Lung microvascular endothelial cell (primary cell): Measurements from ENCODE around the gene PMAIP1. TPM values are rescaled to one million over a fixed set of nuclear protein-coding genes. Genes with fewer than 3 reads are reported as not detected.

Experiments
- DNase-seq, 2 donors: peaks; one replicate each; pipeline versions ENCODE4 v3.0.0 to v3.0.0-alpha.2; 2010; ENCODE audit warnings: low read depth in 2 of 2
- total RNA-seq: library from RNA; depleted of rRNA; stranded (reverse); fragments of >200 nt; gene quantifications from 2 replicates; pipeline ENCODE4 v1.2.1, GENCODE V29; 2014

Gene PMAIP1
- total RNA-seq, 1 donor from 2014 or later, result 13.7 TPM

DNA sequence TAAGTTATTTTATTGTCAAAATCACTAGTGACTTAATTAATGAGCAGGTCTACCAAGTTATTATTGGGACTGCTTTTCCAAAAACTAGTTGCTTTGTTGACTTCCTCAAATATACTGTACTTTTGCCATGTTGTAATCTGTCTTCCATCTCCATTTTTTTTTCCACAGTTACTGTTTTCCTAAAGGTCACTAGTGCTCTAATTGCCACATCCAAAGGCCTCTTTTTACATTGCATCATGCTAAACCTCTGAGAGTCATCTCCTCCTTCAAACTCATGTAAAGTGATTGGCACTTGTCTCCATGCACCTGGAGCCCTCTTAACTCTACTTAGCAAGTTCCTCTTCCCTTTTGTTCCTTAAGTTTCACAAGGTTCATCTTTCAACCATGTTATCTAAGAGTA, 11.8 kb downstream of the PMAIP1 start:
- peak in 1 of 2 donors; percentile 18 for DNase-seq

DNA sequence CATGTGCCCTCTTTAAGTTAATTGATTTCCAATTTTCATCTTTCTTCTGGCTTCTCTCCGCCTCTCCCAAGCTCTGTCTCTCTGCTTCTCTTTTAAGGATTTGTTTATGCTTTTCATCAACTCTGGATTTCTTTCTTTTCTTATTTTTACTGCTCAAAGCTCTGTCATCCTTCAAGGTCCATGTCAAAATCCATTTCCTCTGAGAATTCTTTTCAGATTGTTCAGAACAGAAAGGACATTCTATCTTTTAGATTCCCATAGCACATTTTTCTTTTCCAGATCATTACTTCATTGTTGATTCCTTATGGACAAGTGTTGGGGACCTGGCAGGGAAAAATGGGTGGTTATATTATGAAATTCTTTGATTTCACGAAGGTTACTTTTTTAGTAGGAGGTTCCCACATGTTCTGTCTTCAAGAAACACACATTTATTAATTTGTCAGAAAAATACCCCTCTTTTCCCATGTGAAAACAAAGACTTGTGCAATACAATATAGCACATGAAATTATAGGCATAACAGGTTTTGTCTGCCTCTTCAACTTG, 12.3 kb downstream of the PMAIP1 start:
- DNase-seq, result peak in 1 of 2 donors; percentile 78

DNA sequence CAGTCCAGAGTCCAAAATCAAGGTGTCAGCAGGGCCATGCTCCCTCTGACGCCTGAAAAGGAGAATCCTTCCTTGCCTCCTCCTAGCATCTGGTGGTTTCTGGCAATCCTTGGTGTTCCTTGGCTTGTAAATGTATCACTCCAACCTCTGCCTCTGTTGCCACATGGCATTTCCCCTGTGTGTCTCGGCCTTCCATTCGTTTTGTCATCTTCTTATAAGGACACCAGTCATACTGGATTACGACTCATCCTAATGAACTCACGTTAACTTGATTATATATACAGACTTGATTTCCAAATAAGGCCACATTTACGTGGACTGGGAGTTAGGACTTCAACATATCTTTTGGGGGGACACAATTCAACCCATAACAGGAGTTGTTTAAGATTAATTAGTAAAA, 15.8 kb downstream of the PMAIP1 start:
- no peak for DNase-seq

DNA sequence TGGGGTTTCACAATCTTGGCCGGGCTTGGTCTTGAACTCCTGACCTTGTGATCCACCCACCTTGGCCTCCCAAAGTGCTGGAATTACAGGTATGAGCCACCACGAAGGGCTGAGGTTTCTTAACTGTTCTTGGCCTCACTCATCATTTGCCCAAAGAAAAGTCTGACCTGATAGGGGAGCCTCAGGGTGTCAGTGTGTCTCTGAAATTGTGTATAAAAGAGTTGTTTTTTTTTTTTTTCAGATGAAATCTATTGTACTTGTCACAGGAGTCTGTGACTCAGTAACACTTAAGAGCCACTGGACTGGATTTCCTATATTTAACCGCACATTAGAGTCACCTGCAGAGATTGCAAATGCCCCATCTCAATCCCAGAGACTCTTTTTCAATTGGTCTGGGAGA, 16.9 kb downstream of the PMAIP1 start:
- no peak for DNase-seq

DNA sequence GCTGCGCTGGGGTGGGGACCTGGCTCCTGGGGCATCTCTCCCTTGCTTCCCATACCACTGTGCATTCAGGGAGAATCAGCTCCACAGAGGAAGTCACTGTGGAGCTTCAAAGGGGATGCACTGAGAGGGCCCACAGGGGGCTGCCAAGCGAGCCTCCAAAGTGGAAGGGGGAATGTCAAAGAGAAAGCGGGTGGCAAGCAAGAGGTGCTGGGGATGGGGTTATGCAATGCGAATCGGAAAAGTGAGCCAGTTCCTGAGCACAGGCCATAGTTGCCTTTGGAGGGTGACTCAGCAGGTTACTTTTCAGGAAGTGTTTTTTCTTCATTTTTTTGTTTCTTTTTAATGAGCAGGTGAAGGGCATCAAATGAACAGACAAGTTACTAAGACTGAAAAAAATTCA, 17.6 kb downstream of the PMAIP1 start:
- peak; percentile 74 to 83 for DNase-seq

DNA sequence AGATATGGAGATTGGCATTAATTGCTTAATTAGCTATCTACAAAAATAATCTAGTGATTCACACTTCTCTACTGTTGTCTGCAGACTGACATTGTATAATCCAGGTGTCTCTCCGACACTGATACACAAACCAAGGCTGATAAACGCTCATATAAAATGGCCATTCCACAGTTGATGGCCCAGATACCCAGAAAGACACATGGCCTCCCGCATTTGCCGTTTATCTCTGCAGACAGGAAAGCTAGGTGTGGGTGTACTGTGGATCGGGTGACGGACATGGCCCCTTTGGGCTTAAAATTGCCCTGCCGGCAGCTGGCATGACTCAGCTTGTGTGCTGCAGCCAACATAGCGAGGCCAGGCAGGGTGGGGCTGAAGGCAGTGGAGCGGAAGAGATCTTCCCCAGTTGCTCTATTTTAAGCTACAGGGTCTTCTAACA, 18.5 kb downstream of the PMAIP1 start:
- peak; percentile 48 to 61 for DNase-seq

DNA sequence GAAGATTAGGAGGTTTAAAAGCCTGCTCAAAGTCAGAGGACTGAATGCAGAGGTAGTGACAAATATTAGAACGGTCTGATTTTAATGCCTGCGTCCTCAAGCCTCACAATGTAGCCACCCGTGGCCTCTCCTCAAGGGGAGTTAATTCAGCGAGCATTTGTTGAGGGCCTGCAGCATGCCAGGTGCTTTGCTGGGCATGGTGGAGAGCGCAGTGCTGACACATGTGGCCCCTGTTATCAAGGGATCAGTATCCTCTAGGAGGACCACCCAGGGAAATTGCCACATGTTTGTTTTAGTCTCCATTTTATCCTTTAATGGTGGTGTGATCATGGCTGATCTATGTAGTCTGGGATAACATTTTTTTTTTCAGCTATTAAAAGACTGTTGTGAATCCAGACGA, 19.2 kb downstream of the PMAIP1 start:
- no peak for DNase-seq

DNA sequence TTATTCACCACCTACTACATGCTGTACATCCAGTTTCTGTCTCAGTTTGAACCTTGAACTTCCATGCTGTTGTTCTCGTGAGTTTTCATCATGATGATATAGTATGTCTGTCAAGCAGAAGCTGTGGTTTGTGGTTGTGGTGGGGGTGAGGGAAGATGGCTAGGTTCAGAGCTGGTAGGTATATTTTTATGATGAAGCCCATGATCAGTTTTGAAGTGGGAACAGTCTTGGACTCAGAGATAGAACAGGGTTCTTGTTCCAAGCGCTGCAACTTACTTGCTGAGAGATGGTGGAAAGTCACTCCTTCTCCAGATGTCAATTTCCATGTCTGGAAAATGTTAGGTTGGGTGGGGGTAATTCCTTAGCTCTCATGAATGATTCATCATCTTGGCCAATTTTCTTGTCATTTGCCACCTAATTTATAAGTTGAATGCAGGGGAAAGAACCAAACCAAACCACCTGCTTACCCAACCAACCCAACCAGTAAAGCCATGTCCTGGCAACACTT, 21.6 kb downstream of the PMAIP1 start:
- no peak for DNase-seq

DNA sequence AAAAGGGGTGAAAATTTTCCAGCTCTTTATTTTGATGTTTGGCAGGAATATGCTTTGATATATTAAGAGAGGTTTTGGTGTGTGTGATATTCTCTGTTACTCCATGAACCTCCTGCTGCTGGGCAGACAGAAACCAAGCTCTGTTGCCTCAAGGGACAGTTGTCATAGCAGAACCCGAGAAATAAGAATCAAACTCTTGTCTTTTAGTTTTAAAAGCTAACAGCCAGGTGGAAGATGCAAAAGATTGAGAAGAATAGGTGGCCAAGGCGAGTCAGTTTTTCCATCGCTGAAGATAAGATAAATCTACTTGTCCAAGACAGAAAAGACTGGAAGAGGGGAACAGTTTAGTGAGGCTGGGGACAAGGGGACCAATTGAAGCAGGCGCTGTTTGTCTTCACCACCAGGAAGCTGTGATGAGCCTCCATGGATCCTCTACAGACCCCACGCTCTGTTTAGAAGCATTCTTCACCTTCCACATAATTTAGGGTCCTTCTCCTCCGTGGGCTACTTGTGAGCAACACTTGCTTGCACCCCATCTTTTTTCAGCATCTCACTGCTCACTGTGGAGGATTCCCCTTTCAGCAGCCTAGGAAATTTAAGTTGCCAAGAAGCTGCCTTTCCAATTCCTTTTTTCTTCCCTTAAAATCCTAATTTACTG, 23.9 kb downstream of the PMAIP1 start:
- no peak for DNase-seq

DNA sequence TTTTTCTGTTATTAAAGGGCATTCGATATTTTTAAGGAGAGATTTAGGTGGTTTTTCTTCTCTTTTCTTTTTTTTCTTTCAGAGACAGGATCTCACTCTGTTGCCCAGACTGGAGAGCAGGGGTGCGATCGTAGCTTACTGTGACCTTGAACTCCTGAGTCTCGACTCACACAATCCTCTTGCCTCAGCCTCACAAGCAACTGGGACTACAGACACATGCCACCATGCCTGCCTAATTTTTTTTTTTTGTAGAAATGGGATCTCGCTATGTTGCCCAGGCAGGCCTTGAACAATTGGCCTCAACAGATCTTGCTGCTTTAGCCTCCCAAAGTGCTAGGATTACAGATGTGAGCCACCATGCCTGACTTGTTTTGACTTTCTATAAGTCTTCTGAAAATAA, 26.3 kb downstream of the PMAIP1 start:
- no peak for DNase-seq

DNA sequence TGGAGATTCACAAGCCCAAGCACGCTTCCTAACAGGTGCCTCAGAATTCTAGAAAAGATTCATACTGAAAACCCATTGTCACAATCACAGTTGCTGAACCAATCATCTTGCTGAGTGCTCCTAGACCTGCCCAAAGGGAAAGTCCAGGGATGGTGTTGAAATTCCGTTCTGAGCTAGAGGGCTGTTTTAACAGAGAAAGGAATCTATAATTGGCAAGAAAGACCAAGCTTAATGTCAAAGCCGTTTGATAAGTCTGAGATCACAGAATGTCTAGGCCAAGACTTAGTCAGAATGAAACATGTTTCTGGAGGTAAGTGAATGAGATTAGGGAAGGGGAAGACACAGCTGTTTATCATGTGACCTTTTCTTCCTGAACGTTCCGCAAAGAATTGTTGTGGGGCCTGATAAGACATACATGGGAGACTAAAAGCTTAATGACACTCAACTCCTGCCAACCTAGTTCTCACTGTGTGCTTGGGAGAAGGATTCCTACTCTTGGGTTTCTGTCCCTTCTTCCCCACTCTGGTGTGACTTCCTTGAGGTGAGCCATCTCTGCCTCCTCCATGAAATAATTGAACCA, 27.5 kb downstream of the PMAIP1 start:
- peak in 1 of 2 donors; percentile 58 for DNase-seq

DNA sequence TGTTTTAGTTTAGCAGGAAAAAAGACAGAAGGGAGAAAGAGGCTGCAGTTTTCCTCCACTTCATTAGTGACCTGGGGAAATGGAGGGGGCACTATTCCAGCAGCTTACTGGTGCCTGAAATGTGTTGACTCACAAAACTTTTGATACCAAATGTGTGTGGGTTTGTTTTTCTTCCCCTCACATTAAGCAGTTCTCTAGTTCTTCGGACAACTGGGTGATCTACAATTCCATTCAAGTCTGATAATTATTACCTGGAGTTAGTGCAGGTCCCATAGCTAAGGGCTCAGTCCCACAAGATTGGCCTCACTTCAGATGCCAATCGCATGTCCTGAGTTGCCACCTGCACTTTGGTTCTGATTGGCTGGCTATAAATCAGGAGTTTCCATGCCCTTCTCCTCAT, 28.4 kb downstream of the PMAIP1 start:
- no peak for DNase-seq

DNA sequence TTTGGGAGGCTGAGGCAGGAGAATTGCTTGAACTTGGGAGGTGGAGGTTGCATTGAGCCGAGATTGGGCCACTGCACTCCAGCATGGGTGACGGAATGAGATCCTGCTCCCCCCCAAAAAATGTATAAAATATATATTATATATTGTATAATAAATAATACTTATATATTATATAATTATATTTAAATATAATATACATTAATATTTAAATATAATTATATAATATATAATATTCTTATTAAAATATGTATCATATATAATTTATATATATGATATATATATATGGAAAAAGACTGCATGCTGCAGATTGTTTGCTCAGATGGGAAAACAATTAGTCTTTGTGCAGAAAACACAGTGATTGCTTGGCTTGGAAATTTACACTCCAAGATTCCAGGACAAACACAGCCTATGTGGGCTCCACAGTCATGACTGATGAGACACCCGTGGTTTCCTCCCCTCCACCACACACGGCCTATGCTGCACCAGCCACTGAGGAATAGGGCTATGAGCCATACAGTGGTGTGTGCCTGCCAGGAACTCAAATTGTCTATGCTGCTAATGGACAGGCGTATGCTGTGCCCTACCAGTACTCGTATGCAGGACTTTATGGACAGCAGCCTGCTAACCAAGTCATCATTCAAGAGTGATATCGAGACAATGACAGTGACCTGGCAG, 30.0 kb downstream of the PMAIP1 start:
- no peak for DNase-seq

DNA sequence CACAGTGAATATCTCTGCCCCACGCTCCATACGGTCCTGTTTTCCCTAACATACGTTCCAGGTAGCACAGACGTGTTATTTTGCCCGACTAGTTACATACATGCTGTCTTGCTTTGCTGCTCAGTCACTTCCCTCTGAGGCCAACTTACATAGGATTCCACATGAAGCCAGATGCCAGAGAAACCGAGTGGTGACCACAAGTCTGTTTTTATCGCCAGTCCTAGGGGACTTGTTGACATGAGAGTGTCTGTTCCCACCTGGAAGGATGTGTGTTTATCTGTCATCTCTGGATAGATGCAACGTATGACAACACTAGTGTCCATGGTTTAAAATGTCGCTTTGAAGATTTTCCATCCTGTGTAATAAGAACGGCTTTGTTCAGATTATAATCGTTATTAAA, 32.6 kb downstream of the PMAIP1 start:
- no peak for DNase-seq

DNA sequence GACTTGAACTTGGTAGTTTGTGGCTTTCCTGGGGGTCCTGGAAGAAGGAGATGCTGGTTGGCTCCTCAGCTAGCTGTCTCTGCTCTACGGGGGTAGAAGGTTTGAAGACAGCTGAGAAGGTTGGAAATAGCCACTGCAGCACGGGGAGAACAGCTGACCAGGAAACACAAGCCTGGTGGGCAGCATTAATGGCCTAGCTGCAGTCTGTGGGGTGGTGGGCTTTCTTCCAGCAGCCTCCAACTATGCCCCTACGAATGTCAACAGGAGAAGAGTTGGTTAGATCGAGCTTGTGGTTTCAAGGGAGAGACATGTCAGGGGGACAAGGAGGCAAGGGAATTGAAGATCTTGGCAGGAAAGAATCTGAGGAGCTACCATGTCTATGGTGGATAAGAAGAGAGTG, 38.9 kb downstream of the PMAIP1 start:
- no peak for DNase-seq

DNA sequence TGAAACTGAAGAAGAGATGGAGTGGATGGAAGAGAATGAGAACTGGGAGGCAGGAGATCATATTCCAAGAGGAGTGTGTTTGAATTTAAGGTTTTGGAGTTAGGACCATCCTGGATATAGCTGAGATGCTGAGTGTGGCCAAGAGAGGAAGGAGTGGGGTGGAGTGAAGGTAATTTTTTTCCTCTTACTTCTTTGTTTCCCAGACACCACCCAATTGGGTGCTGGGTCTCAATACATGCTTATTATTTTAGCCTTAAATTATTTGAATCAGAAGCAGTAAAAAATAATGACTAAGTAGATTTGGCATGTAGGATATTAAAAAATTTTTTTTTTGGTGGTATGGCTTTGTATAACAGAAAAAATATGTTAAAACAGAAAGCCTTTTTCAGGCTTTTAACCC, 39.3 kb downstream of the PMAIP1 start:
- DNase-seq, result no peak

DNA sequence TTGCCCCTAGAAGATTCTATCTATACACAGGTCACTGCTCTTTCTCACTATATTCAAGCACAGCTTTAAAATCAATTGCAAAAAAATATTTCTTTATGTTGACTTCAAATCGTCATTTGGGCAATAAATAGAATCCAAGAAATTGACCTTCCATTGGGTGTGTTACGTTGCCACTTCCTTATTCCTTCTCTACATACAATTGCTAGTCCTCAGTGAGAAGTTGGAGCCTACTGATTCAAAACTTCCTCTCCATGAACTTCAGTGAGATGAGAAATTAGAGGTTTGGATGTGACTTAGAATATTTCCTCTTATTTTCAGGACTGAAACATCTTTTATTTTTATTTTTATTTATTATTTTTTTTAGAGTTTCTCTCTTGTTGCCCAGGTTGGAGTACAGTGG, 40.3 kb downstream of the PMAIP1 start:
- DNase-seq, result no peak

DNA sequence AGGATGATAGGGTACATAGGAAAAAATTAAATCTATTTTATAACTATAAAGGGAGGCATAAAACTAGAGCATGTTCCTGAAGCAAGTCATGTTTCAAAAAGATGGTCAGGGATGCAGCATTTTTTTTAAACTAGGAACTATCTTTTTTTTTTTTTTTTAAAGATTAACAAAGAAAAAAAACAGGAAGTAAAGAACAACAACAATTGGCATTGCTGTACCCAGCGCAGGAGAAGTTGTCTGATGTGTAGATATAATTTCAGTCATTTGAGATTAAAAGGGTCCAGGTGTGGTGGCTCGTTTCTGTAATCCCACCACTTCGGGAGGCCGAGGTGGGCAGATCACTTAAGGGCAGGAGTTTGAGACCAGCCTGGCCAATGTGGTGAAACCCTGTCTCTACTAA, 41.5 kb downstream of the PMAIP1 start:
- DNase-seq, result no peak

DNA sequence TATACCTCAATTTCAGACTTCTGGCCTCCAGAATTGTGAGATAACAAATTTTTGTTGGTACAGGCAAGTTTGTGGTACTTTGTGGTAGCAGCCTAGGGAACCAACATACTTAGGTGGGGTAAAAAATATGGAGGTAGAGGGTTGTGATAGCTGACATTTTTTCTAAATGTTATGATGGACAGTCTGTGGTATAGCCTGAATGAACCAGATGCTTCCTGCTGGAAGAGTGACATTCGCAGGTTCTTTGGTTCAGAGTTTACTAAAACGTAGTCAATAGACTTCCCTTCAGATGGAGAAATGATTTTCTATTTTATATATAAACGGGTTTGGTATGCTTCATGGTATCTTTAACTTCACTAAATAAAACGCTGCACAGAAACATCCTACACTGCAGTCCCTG, 42.8 kb downstream of the PMAIP1 start:
- no peak for DNase-seq

DNA sequence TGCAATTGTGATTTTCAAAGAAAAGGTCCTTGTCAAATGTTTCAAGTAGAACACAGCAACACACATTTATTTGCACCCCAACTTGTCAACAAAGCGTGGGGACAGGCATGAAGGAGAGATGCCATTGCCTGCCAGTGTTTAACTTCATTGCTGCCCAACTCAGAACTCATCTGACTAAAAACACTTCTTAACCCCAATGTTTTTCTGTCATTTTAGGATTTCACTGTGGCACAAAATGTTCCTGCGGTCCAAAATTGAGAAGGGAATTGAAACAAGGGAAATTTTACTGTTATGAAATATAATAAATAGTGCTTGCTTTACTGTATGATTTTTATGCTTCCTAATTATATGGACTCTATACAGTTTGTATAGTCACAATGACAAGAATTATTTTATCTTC, 45.7 kb downstream of the PMAIP1 start:
- DNase-seq, result no peak

DNA sequence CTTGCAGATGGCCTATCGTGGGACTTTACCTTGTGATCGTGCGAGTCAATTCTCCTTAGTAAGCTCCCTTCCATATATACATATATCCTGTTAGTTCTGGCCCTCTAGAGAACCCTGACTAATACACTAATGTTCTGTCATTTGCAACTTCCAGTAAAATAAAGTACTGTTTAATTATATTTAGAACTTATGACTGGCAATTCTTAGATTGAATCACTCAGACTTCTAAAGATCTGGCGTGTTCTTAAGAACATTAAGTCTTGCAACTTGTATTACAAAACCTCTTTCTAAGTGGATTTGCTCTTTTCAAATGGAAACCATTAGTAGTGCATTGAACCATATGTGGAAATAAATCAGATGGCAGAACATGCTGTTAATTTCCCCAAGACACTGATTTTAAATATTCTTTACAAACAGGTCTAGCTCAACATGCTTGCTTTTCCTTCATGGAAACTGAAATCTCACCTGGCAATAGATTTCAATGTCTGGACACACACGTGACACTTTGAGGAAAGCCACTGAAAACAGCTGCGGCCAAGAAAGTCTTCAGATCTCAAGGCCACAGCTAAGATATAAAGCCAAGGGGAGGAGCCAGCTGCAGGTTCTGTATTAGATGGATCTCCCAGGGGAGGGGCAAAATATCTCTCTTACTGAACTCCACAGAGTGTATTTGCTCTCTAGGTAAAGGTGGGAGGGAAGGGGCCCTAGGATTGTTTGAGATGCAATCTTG, 50.6 kb downstream of the PMAIP1 start:
- DNase-seq, result no peak

DNA sequence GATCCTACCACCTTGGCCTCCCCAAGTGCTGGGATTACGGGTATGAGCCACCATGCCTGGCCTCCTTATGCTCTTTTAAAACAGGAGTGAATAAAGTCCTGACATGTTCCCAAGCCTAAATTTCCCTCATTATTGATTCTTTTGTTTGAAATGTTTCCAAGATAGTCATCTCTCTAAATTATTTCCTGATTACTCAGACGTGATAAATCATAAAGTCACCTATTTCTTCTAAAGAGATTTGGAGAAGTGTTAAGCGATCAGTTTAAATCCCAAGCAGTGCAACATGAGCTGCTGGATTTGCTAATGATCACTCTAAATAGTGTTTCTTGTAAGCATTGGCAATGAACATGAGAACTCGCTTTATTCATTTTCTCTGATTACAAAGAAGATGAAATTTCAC, 51.8 kb downstream of the PMAIP1 start:
- no peak for DNase-seq
